Muscle layer of duodenum (tissue), 2 donors: ENCODE measurements around the gene VEPH1.
"Not testable (repeated sequence)": the region's sequence is repeated elsewhere in the genome, so short reads cannot be mapped to it uniquely, and the experiment has no call there.

ENCODE experiments used
- H3K27ac ChIP-seq: one replicate; pipeline ENCODE4 v1.7.0; 2013; ENCODE audit warnings: mild to moderate bottlenecking, low read length
- H3K27me3 ChIP-seq: one replicate; pipeline ENCODE4 v1.7.0; 2013; ENCODE audit warnings: low read depth, mild to moderate bottlenecking, control low read depth, low read length
- H3K36me3 ChIP-seq, 2 donors: one replicate each; pipeline ENCODE4 v1.7.0; 2013; ENCODE audit warnings: low read length in 2 of 2, control low read depth in 1 of 2, mild to moderate bottlenecking in 1 of 2; ENCODE audit not compliant: insufficient read depth in 2 of 2, control insufficient read depth in 1 of 2
- H3K4me1 ChIP-seq, 2 donors: one replicate each; pipeline ENCODE4 v1.7.0; 2013; ENCODE audit warnings: low read length in 2 of 2, mild to moderate bottlenecking in 2 of 2, control low read depth in 1 of 2, moderate library complexity in 1 of 2; ENCODE audit not compliant: insufficient read depth in 2 of 2, control insufficient read depth in 1 of 2
- H3K4me3 ChIP-seq, 2 donors: one replicate each; pipeline ENCODE4 v1.7.0; 2013; ENCODE audit warnings: low read length in 2 of 2, low read depth in 1 of 2, mild to moderate bottlenecking in 1 of 2
- H3K9me3 ChIP-seq, 2 donors: one replicate each; pipeline ENCODE4 v1.7.0; 2013; ENCODE audit warnings: low read length in 2 of 2, control low read depth in 1 of 2, mild to moderate bottlenecking in 1 of 2; ENCODE audit not compliant: control insufficient read depth in 1 of 2
- donor health status: healthy.

Gene VEPH1

GRCh38 chr3:157355276-157355675 is 147.9 kb downstream of the VEPH1 start:
- Histone ChIP-seq H3K27ac (no peak overlapping the region), H3K4me1 (no peaks in the 10 kb centered on the region), H3K36me3 (no peaks in the 10 kb centered on the region), H3K27me3 (no peaks in the 10 kb centered on the region), H3K4me3 (no peak overlapping the region), H3K9me3 (no peaks in the 10 kb centered on the region)

GRCh38 chr3:157354722-157355121 is 148.5 kb downstream of the VEPH1 start:
- H3K27me3 ChIP-seq = no peaks in the 10 kb centered on the region
- H3K4me1 ChIP-seq = no peaks in the 10 kb centered on the region
- no peak overlapping the region for H3K4me3 ChIP-seq
- H3K9me3 ChIP-seq = no peaks in the 10 kb centered on the region
- H3K36me3 ChIP-seq = no peaks in the 10 kb centered on the region
- H3K27ac ChIP-seq = no peak overlapping the region

GRCh38 chr3:157354254-157354653 is 149.0 kb downstream of the VEPH1 start:
- Histone ChIP-seq H3K36me3 (no peaks in the 10 kb centered on the region), H3K27ac (no peak overlapping the region), H3K27me3 (no peaks in the 10 kb centered on the region), H3K4me1 (no peaks in the 10 kb centered on the region), H3K4me3 (no peak overlapping the region), H3K9me3 (no peaks in the 10 kb centered on the region)

- Histone ChIP-seq H3K27ac (no peak overlapping the region), H3K9me3 (no peaks in the 10 kb centered on the region), H3K4me1 (no peaks in the 10 kb centered on the region), H3K36me3 (no peaks in the 10 kb centered on the region), H3K4me3 (no peak overlapping the region), H3K27me3 (no peaks in the 10 kb centered on the region)
Measured at GRCh38 chr3:157353652-157354051, 149.6 kb downstream of the VEPH1 start.

- Histone ChIP-seq H3K36me3 (no peaks in the 10 kb centered on the region), H3K9me3 (no peaks in the 10 kb centered on the region), H3K27ac (no peak overlapping the region), H3K4me1 (no peaks in the 10 kb centered on the region), H3K4me3 (no peak overlapping the region), H3K27me3 (no peaks in the 10 kb centered on the region)
Measured at GRCh38 chr3:157351981-157352380, 151.2 kb downstream of the VEPH1 start.

- H3K27ac ChIP-seq, H3K4me3 ChIP-seq, H3K27me3 ChIP-seq, H3K4me1 ChIP-seq, H3K9me3 ChIP-seq, H3K36me3 ChIP-seq: not testable (repeated sequence)
Measured at GRCh38 chr3:157350651-157351050, 152.6 kb downstream of the VEPH1 start.

- H3K4me1 ChIP-seq, H3K27ac ChIP-seq, H3K36me3 ChIP-seq, H3K9me3 ChIP-seq, H3K27me3 ChIP-seq, H3K4me3 ChIP-seq: not testable (repeated sequence)
Measured at GRCh38 chr3:157348304-157349075, 154.7 kb downstream of the VEPH1 start.

GRCh38 chr3:157347577-157348303 is 155.5 kb downstream of the VEPH1 start:
- Histone ChIP-seq H3K27me3 (no peaks in the 10 kb centered on the region), H3K36me3 (no peaks in the 10 kb centered on the region), H3K9me3 (no peaks in the 10 kb centered on the region), H3K27ac (no peak overlapping the region), H3K4me1 (no peaks in the 10 kb centered on the region), H3K4me3 (no peak overlapping the region)

- Histone ChIP-seq H3K27ac (no peak overlapping the region), H3K9me3 (peaks cover 0 to 6% of the 10 kb centered on the region in 2 donors), H3K36me3 (no peaks in the 10 kb centered on the region), H3K4me3 (no peak overlapping the region), H3K27me3 (no peaks in the 10 kb centered on the region), H3K4me1 (no peaks in the 10 kb centered on the region)
Measured at GRCh38 chr3:157336252-157337009, 166.8 kb downstream of the VEPH1 start.

- Histone ChIP-seq H3K36me3 (no peaks in the 10 kb centered on the region), H3K4me3 (no peak overlapping the region), H3K27ac (no peak overlapping the region), H3K27me3 (no peaks in the 10 kb centered on the region), H3K9me3 (peaks cover 0 to 6% of the 10 kb centered on the region in 2 donors), H3K4me1 (no peaks in the 10 kb centered on the region)
Measured at GRCh38 chr3:157335233-157336076, 167.8 kb downstream of the VEPH1 start.

GRCh38 chr3:157333551-157333991 is 169.6 kb downstream of the VEPH1 start:
- Histone ChIP-seq H3K9me3 (no peaks in the 10 kb centered on the region), H3K27ac (no peak overlapping the region), H3K4me3 (no peak overlapping the region), H3K36me3 (no peaks in the 10 kb centered on the region), H3K4me1 (no peaks in the 10 kb centered on the region), H3K27me3 (no peaks in the 10 kb centered on the region)
